IPS-11a (cell line): Measurements from ENCODE around the gene IL18RAP.

ENCODE experiments used
- H3K4me3 ChIP-seq: one replicate; pipeline ENCODE4 v1.5.1; 2013; ENCODE audit warnings: low read depth, low read length, control low read depth

Gene IL18RAP

DNA sequence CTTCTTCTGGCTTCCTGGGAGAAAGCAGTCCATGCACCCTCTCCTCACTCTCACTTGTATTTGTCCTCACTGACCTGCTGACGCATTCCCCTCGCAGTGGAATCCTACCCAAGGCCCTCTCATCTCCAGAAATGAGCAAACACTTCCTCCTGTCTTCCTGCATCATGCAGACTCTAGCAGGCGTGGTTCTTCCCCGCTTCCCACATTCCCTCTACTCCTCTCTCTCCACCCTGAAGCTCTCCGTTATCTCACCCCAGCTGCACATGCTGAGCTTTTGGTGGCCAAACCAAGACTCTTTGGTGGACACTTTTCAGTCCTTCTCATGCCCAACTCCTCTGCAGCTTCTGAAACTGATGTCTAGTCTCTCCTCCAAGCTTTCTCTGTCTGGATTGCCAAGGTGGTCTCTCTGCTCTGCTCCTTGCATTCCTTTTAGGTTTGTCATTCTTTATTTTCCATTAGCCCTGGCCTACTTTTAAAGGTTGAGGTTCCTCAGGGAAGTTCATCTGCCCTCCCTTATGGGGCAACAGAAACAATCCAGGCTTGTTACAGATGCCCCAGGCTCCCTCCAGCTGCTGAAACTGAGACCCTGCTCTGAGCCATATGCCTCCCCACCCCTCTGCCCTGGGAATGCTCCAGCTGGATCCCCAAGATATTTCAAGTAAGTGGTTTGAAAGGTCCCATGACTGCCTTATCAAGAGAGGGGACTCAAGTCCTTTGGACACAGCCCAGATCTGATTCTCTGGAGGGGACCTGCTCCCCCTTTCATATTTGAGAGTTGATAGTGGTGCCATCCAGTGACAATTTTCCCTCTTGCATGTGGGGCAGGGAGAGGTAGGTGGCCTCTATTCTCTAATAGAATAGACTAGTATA is 835 bp upstream of the IL18RAP start:
- no peak overlapping the region for H3K4me3 ChIP-seq

DNA sequence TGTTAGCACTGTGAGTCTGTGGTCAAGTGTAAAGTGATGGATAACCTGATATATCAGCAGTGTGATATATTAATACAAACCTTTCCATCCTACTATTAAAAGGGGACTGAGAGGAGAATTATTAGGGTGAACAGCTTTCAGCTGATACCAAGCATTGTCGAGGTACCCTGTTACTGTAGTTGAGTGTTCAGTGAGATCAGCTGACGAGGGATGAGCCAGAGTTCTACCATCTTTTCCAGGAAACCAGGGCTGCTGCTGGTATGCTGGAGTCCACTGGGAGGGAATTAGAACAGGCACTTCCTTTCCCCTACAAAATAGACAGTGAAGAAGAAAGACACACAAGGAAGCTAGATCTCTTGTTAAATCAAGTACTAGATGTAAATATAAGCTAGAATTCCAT is 408 bp downstream of the IL18RAP start:
- H3K4me3 ChIP-seq = no peak overlapping the region

DNA sequence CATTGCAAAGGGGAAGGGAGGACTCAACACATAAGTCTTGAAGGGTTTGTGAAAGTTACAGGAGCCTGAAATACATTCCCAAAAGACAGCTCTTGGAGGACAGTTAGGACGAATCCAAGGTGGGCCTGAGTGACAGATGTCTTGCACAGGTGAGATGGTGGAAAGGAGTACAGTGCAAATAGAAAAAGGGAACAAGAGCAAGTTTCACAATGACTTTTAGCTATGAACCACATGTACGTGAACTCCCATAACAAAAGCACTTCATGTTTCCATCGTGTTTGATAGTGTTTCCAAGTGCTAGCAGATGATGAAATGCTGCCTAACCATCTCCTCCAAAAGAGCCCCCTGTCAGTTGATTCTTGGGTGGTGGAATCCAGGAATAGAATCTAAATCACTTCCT is 1.8 kb downstream of the IL18RAP start:
- no peak overlapping the region for H3K4me3 ChIP-seq

DNA sequence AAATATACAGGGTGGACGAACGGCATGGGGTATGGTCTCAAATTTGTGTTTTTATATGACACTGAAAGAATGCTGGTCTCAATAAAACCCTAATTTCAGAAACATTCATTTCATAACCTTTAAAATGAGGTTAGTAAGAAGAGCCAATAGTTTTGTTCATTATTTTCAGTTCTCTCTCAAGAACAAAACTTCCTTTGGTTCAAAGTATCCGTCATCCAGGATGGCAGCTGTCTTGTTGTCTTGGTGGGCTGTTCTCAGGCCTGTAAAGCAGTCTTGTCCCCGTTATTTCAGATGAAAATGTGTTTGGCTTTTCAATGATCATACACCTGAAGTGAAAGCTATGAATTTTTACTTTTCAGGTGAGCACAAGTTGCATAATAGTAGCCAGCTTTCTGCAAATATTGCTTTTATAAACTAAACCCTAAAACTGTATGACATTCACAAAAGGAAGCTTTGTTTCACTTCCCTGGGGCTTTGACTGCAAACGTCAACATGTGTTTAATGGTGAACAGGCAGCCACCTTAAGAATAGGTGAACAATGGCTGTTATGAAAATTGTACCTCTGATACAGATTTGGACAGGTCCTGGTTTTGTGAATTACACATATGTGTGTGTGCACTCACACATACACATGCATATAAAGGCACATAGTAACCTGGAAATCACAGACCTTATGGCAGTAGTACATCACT is 2.6 kb downstream of the IL18RAP start:
- no peak overlapping the region for H3K4me3 ChIP-seq

DNA sequence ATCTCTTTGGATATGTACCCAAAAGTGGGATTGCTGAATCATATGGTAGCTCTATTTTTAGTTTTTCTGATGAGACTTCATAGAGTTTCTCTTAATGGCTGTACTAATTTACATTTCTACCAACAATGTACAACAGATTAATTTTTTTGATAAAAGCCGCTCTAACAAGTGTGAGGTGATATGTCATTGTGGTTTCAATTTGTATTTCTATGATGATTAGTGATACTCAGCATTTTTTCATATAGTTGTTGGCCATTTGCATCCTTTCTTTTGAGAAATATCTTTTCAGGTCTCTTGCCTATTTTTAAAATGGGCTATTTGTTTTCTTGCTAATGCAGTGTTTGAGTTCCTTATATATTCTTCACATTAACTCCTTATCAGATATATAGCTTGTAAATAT is 4.3 kb downstream of the IL18RAP start:
- H3K4me3 ChIP-seq = no peak overlapping the region

DNA sequence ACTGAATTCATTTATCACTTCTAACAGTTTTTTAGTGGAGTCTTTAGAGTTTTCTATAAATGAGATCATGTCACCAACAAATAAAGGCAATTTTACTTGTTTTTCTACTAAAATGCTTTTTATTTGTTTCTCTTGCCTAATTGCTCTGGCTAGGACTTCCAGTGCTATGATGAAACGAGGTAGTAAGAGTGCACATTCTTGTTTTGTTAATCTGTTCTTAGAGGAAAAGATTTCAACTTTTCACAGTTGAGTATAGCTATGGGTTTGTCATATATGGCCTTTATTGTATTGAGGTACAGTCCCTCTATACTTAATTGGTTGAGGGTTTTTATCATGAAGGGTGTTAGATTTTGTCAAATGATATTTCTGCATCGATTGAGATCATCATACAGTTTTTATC is 5.6 kb downstream of the IL18RAP start:
- H3K4me3 ChIP-seq = no peak overlapping the region

DNA sequence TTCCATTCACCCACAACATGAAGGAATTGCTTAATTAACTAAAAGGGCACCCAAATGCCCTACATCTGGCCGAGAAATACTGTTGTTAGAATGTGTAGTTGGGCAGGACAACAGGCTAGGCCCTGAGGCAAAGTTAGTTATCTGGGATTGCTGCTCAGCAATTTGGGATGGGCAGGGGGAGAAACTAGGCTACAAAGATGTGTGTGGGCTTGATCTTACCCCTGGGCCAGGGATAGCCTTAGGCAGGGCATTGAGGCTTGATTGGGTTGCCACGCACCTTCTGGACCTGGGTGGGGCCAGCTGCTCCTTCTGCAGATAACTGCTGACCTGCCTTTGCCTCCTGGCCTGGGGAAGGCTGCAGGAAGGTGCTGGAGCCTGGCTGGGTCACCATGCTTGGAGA is 9.4 kb downstream of the IL18RAP start:
- no peak overlapping the region for H3K4me3 ChIP-seq

DNA sequence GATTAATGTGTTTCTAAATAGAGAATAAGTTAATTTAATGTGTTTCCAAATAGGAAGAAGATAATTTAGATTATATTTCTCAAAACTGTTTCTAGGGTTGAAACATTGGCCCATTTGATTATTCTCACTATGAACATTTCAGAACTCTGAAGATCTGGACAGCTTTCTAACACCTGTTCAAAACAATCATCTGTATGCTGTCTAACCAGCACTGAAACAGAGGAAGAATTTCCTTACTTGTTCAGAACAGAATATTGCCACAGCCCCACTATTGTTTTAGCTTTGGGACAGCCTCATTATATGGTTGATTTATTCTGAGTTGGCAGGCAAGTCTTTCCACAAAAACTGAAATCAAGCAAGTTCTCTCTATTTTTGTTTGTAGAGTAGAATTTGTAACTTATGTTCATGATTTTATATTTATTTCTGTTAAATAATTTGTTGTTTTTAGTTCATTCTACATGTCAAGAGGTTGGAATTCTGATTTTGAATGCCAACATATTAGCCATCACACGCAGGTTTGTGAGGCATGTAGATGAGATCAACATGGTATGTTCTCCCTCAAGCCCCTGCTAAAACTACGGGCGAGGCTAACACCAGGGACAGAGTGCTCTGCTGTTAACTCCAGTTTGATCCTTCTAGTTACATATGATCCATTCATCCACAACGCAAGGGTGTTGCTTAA is 11.2 kb downstream of the IL18RAP start:
- no peak overlapping the region for H3K4me3 ChIP-seq

DNA sequence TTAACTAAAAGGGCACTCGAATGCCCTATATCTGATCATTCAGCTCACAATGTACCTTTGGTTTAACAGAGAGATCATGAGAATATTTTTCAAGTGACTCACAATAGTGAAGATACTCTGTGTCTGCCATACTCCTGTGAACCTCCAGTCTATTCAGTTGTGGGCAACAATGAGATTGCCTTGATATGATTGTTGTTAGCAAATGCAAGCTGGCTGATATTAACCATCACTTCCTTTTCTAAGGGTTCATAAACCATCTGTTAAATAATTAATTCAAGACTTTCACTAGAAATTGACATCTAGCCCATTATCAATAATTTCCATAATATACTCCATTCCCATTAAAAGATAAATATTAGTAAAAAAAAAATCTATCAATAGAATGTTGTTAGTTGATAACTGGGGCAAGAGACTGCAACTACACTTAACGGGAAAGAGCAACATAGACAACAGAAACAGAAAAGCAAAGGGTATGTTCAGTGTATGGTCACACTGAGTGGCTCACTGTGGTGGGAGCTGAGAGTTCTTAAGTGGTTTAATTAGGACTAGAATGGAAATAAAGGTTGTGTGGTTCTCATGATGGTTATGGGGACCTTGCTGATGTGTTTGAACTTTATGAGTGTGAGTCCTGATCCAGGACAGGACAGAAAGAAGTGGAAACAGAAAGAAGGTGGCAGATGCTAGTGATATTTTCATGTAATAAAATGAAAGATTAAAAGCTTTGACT is 11.9 kb downstream of the IL18RAP start:
- H3K4me3 ChIP-seq = no peak overlapping the region

DNA sequence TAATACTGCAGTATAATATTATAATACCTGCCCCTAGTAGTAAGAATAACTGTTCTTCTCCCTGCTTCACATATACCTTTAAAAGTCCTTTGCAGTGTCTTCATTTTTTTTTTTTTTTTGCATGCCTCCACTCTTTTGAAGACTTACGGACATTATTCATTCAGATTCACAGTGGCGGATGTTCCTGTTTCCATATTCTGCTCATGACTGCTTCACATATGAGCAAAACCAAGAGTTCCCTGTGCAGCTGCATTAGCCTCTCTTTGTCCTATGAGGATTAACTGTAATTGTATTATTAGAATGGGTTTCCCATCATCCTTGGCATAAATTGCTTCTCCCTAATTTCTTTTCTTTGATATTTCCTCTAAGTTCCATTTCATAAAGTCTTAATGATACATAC is 12.8 kb downstream of the IL18RAP start:
- no peak overlapping the region for H3K4me3 ChIP-seq

DNA sequence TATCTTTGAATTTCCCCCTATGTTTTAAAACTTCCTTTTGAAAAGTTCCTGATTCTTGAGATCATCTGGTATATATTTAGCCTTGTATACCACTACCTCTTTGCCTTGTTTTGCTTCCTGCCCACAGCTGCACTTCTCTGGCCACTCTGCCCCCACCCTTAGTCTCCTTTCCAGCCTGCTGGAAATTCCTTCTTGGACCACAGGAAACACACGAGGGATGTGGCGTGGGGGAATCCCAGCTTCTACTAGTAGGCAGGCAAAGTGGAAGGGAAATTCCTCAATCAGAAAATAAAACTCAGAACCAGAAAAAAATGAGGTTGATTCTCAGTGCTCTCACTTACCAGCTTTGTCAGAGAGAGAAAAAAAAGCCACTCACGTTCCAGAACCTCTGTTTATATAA is 13.4 kb downstream of the IL18RAP start:
- H3K4me3 ChIP-seq = no peak overlapping the region

DNA sequence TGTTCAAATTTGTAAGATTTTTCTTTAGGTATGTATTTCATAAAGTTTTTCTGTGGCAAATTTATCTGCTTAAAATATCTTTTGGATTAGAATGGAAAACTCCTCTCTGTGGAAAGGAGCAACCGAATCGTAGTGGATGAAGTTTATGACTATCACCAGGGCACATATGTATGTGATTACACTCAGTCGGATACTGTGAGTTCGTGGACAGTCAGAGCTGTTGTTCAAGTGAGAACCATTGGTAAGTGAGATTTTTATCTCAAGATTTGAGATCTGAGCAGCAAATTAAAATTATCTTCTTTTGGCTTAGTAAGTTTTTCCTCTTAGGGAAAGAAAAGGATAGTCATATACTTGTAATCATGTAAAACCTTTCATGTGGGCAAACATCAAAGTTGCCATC is 14.2 kb downstream of the IL18RAP start:
- H3K4me3 ChIP-seq = no peak overlapping the region

DNA sequence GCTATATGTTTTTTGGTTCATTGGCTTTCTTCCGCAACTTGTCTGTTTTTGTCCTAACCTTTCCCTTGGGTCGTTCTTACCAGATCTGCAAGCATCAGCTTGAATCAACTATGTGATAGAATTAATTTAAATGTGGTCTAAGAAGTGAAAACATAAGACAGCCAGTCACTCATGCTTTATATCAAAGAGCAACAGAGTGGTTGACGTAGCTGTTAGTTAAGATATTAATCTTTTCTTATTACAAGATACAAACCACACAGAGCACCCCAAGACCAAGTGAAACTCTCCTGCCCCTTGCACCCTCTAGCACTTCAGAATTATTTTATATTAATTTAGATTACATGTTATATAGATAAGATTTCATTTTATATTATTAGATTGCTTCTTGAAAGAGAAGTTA is 15.2 kb downstream of the IL18RAP start:
- no peak overlapping the region for H3K4me3 ChIP-seq

DNA sequence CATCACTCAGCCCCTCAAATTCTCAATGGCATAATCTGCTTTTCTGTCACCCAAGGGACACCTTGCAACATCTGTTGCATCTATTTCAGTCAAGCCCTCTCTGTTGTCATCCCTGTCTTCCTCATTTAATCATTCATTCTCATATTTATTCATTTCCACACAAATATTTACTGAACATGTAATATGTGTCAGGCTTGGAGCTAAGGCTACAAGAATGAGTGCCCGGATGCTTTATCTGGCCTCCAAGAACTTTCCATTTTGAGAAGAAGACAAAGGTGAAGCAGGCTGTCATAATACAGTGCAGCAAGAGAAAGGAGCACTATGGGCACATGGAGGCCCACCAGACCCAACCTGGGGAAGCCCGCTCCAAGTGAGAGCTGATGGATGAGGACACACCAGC is 15.6 kb downstream of the IL18RAP start:
- no peak overlapping the region for H3K4me3 ChIP-seq

DNA sequence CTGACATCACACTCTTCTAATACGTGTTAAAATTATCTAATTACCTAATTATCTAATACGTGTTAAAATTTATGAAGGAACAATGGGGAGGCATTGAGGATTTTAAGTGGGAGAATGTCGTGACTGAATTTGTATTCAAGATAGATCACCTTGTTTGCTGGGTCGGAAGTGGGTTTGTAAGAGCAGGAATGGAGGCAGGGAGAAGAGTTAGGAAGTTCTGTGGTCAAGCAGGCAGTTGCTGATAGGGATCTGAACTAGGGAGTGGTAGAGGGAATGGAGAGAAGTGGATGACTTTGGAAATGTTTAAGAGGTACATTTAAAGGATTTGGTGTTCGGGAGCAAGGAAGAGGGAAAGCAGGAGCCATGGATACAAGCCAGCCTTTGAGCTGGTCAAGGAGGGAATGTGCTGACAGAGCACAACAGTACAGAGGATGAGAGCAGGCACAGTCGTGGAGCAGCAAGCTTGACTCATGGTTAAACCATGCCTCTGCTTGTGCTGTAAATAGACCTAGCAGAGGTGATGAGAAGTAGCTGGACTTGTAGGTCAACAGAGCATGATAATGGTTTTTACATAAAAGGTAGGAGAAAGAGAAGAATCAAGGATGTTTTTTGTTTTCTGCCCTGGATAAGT is 16.2 kb downstream of the IL18RAP start:
- H3K4me3 ChIP-seq = no peak overlapping the region

DNA sequence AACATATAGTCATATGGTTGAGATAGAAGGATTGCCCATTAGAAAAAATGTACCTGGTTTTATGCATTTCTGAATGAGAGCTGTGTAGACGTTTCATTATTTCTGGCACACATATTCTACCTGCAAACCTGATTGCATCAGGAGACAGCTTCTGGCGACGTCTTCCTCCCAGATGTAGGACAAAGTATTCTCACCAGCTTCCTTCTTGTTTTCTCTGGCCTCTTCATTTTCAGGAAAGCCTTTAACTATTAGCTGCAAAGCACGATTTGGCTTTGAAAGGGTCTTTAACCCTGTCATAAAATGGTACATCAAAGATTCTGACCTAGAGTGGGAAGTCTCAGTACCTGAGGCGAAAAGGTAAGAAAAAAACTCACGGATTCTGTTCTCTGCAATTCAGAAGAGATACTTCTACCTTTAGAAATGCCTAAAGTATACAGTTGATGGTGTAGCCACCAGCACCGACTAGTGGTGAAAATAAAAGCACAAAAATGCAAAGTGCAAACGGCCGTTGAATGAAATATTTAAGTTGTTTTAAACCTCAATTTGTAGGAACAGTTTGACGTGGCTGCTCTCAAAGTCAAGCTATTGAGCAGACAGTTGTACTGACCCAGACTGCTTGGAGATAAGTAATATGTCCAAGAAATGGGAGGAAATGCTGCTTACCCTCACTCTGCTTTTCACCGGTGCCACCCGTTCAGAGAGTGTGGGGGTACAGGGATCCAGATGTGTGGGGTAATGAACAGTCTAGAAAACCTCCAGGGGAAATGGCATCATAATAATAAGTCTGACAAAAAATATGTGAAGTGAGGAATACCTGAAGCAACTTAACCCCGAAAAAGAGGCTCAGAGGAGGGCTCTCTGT is 20.2 kb downstream of the IL18RAP start:
- no peak overlapping the region for H3K4me3 ChIP-seq

DNA sequence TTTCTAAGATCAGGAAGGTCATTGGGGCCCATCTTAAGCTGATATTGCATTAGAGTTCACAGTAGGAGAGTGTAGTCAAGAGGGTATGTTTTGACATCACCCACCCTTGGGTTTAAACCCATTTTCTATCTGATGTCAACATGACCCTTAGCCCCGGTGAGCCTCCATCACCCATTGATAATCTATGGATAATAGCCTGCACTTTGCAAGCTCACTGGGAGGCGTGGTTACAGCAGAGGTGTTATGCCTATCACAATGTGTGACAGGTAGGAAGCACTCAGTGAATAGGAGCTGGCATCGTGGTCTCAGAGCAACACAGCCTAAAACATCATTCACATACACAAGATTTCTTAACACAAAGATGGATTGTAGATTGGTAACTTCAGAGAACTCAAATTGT is 21.3 kb downstream of the IL18RAP start:
- H3K4me3 ChIP-seq = no peak overlapping the region

DNA sequence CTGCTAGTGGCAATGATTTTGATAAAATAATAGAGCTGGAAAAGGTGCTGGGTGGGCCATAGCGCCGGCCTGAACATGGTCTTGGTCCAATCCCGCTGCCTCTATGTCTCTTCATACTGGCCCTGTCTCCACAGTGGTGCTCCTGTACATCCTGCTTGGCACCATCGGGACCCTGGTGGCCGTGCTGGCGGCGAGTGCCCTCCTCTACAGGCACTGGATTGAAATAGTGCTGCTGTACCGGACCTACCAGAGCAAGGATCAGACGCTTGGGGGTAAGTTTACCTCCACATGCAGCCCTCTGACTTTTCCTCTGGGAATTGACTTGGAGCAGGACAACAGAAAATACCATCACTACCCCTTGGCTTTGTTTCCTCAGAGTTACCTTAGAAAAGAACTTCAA is 24.0 kb downstream of the IL18RAP start:
- no peak overlapping the region for H3K4me3 ChIP-seq

DNA sequence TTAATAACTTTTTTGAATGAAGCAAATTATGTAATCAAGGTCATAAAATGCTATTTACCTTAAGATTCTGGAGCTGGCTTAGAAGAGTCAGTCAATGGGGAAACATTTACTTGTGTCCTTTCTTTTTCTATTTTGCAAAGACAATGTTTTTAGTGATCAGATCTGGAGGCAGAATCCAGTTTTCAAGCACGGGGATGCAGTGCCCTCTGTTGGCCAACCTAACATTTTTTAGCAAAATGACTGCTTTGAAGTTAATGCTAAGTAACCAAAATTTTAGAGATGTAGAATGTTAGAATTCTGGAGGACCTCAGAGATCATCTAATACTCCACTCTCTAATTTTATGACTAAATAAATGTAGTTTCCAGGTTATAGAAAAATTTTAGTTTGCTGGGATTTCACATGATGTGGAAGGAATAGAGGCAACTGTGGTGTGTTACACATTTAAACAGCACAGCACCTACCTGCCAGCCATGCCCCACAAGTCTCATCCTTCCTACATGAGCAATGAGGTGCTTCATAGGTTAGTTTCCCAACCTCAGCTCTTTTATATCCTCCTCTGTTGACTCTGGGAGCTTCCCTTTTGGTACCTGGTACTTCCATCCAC is 26.5 kb downstream of the IL18RAP start:
- H3K4me3 ChIP-seq = no peak overlapping the region
